Left ventricle myocardium inferior (tissue), 1 donor: Measurements from ENCODE around the gene SLC35F1. TPM values are rescaled to one million over a fixed set of nuclear protein-coding genes. Genes with fewer than 3 reads are reported as not detected.

Experiments
- DNase-seq: peaks from one replicate; pipeline ENCODE4 v3.0.0-alpha.2; 2020
- H3K27ac ChIP-seq: fragments of 200-600 bp; replicated peaks from 2 replicates; pipeline ENCODE4 v1.8.0; 2021
- H3K27me3 ChIP-seq: fragments of 200-600 bp; 2 replicates; pipeline ENCODE4 v1.8.0; 2021; ENCODE audit warnings: low read depth
- H3K36me3 ChIP-seq: fragments of 200-600 bp; 2 replicates; pipeline ENCODE4 v1.8.0; 2021
- H3K4me1 ChIP-seq: fragments of 200-600 bp; 2 replicates; pipeline ENCODE4 v1.8.0; 2021
- H3K4me3 ChIP-seq: fragments of 200-600 bp; 2 replicates; pipeline ENCODE4 v1.8.0; 2021; ENCODE audit warnings: mild to moderate bottlenecking, moderate library complexity
- H3K9me3 ChIP-seq: fragments of 200-600 bp; replicated peaks from 2 replicates; pipeline ENCODE4 v1.8.0; 2021
- intact Hi-C: fragments of 100-400 bp; cut with micrococcal nuclease; formaldehyde crosslinking; loops from one replicate; pipeline ENCODE4 v1.11.0; 2022
- total RNA-seq: library from RNA; stranded (reverse); fragmentation: NEBNext Ultra II Directional; extraction: Animal tissue kit (Norgen Biotek cat#: 25700); gene quantifications from one replicate; pipeline ENCODE4 v1.2.1, GENCODE V29; 2021
- TF ChIP-seq, protein P1 (sequence below): fragments of 200-600 bp; IDR thresholded peaks from 2 replicates; pipeline ENCODE4 v1.8.0; 2021; ENCODE audit warnings: antibody characterized with exemption, mild to moderate bottlenecking, borderline replicate concordance
- donor health status: DM: no; HTN: yes; CAD: no; lungs with severe emphysema.

The SLC35F1 gene
- total RNA-seq, 1 donor from 2014 or later: 6.4 TPM

DNA sequence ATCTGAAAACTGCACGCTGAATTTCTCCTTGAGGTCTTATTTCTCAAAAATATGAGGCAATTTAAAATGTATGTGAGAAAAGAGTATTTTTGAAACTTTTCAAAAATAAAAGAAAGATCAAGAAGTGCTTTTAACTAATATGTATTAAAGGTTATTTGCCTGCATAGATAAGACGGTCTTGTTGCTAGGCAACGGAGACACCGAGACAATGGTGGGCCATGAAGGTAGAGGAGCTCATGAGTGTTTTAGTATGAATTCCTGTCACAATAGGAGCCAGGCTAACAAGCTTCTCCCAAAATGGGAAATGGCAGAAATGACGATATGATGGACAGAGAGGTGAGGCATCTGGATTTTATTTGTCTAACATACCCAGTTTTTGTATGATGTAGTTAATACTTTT is 308.2 kb downstream of the SLC35F1 start:
- no peak overlapping the region for H3K4me3 ChIP-seq
- peaks cover 10% of the 10 kb centered on the region for H3K4me1 ChIP-seq
- no peaks in the 10 kb centered on the region for H3K27me3 ChIP-seq
- intact Hi-C loops: no loop called here
- no peak for DNase-seq
- TF ChIP-seq, protein P1, sequence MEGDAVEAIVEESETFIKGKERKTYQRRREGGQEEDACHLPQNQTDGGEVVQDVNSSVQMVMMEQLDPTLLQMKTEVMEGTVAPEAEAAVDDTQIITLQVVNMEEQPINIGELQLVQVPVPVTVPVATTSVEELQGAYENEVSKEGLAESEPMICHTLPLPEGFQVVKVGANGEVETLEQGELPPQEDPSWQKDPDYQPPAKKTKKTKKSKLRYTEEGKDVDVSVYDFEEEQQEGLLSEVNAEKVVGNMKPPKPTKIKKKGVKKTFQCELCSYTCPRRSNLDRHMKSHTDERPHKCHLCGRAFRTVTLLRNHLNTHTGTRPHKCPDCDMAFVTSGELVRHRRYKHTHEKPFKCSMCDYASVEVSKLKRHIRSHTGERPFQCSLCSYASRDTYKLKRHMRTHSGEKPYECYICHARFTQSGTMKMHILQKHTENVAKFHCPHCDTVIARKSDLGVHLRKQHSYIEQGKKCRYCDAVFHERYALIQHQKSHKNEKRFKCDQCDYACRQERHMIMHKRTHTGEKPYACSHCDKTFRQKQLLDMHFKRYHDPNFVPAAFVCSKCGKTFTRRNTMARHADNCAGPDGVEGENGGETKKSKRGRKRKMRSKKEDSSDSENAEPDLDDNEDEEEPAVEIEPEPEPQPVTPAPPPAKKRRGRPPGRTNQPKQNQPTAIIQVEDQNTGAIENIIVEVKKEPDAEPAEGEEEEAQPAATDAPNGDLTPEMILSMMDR: no peak
- H3K36me3 ChIP-seq: no peaks in the 10 kb centered on the region
- H3K9me3 ChIP-seq: no peaks in the 10 kb centered on the region
- no peak overlapping the region for H3K27ac ChIP-seq

- Histone ChIP-seq H3K4me3 (no peak overlapping the region), H3K4me1 (peaks cover 21% of the 10 kb centered on the region), H3K27me3 (no peaks in the 10 kb centered on the region), H3K27ac (no peak overlapping the region), H3K9me3 (no peaks in the 10 kb centered on the region), H3K36me3 (no peaks in the 10 kb centered on the region)
- TF ChIP-seq, protein P1: no peak
- intact Hi-C loops: no loop called here
- no peak for DNase-seq
Observed at GRCh38 chr6:118216751-118217150, 309.7 kb downstream of the SLC35F1 start.

DNA sequence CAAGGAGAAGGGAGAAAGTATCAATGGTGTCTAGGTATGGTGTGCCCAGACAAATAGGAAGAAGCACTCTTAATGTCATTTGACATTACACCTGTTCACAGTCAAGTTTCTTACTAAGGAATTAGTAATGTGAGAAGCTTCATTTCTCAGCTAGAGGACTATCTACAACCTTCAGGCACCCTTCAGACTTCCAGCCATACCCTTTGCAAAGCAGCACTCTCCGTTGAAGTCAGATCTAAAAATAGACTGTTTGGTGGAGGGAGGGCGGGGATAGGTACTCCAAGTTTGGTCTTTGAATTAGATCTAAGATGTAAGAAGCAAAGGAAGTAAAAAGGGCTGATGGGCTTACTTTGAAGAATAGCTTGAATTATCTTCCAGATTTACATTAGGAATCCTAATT is 311.1 kb downstream of the SLC35F1 start:
- H3K9me3 ChIP-seq: no peaks in the 10 kb centered on the region
- no peak overlapping the region for H3K4me3 ChIP-seq
- TF ChIP-seq, protein P1: no peak
- intact Hi-C loops: no loop called here
- no peak for DNase-seq
- peaks cover 21% of the 10 kb centered on the region for H3K4me1 ChIP-seq
- H3K36me3 ChIP-seq: no peaks in the 10 kb centered on the region
- H3K27me3 ChIP-seq: no peaks in the 10 kb centered on the region
- no peak overlapping the region for H3K27ac ChIP-seq

- H3K4me1 ChIP-seq: peaks cover 21% of the 10 kb centered on the region
- TF ChIP-seq, protein P1: no peak
- H3K27ac ChIP-seq: peak overlapping the region; percentile 66
- intact Hi-C loops: no loop called here
- H3K36me3 ChIP-seq: no peaks in the 10 kb centered on the region
- no peak for DNase-seq
- H3K27me3 ChIP-seq: no peaks in the 10 kb centered on the region
- no peaks in the 10 kb centered on the region for H3K9me3 ChIP-seq
- no peak overlapping the region for H3K4me3 ChIP-seq
Observed at GRCh38 chr6:118220429-118221128, 313.5 kb downstream of the SLC35F1 start.

DNA sequence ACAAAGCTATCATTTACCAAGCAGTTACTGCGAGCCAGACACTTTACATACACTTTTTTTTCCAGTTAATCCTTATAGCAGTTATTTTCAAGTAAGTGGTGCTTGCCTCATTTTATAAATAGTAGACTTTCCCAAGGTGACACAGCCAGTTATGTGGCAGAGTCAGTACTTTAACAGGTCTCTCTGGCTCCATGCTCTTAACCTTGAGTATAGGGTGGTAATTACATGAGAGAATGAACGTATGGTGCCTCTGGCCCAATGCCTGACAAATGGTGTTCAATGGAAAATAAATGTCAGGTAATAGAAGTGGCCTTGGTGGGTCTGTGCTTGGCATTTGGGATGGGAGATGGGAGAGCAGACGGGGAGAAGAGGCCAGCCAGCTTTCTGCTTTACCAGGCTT is 316.3 kb downstream of the SLC35F1 start:
- Histone ChIP-seq H3K9me3 (no peaks in the 10 kb centered on the region), H3K4me1 (peaks cover 16% of the 10 kb centered on the region), H3K27me3 (no peaks in the 10 kb centered on the region), H3K4me3 (no peak overlapping the region), H3K27ac (no peak overlapping the region), H3K36me3 (no peaks in the 10 kb centered on the region)
- intact Hi-C loops: no loop called here
- TF ChIP-seq, protein P1: no peak
- no peak for DNase-seq
